Right lobe of liver (tissue), 6 donors: ENCODE measurements around the gene GRIK1. TPM values are rescaled to one million over a fixed set of nuclear protein-coding genes. Genes with fewer than 3 reads are reported as not detected.
A peak's percentile ranks its signal among the peaks of the same experiment; 100 is the strongest.

Experiments used
- ATAC-seq, 4 donors: fragments of 200-7000 bp; cut with Tn5 transposase; one replicate each; pipeline ENCODE4 v1.9.1; 2020; ENCODE audit warnings: mild to moderate bottlenecking in 4 of 4, moderate library complexity in 4 of 4
- DNase-seq, 3 donors: peaks; one replicate each; pipeline ENCODE4 v3.0.0-alpha.2; 2020
- H3K27ac ChIP-seq, 3 donors: fragments of 200-600 bp; one replicate each; pipeline ENCODE4 v1.8.0; 2022
- H3K27me3 ChIP-seq, 2 donors: fragments of 200-600 bp; one replicate each; pipeline ENCODE4 v1.8.0; 2022
- H3K36me3 ChIP-seq, 4 donors: fragments of 200-600 bp; sonication (generic) in 1 of 4; one replicate each; pipeline versions ENCODE4 v1.5.1 to v1.8.0; 2017 to 2022; ENCODE audit warnings: control low read depth in 1 of 4
- H3K4me1 ChIP-seq, 4 donors: fragments of 200-600 bp; sonication (generic) in 1 of 4; one replicate each; pipeline versions ENCODE4 v1.5.1 to v1.8.0; 2017 to 2022; ENCODE audit warnings: control low read depth in 1 of 4
- H3K4me3 ChIP-seq, 3 donors: fragments of 200-600 bp; one replicate each; pipeline ENCODE4 v1.8.0; 2022
- H3K9me3 ChIP-seq, 4 donors: fragments of 200-600 bp; sonication (generic) in 1 of 4; one replicate each; pipeline versions ENCODE4 v1.5.1 to v1.8.0; 2017 to 2022; ENCODE audit warnings: control low read depth in 1 of 4
- CTCF ChIP-seq, 4 donors: fragments of 200-600 bp in 3 of 4; fragments of 450-650 bp in 1 of 4; IDR thresholded peaks; one replicate each; pipeline versions ENCODE4 v1.5.1 to v1.8.0; 2016 to 2022; ENCODE audit warnings: antibody characterized with exemption in 4 of 4, mild to moderate bottlenecking in 2 of 4
- POLR2A ChIP-seq: fragments of 450-650 bp; IDR thresholded peaks from one replicate; pipeline ENCODE4 v1.6.1; 2017; ENCODE audit warnings: antibody characterized with exemption, mild to moderate bottlenecking
- WGBS: methylation state at CpG from one replicate; pipeline ENCODE4 v1.1.6; 2018; ENCODE audit warnings: low coverage, low lambda C conversion rate; ENCODE audit not compliant: insufficient coverage; ENCODE audit errors: missing lambda C conversion rate; 5-methylcytosine and 5-hydroxymethylcytosine counted together
- intact Hi-C, 2 donors: fragments of 100-400 bp; cut with DNase I; formaldehyde crosslinking; loops; one replicate each; pipeline versions ENCODE4 v1.11.2 to v1.14.1; 2022
- total RNA-seq, 6 experiments: library from RNA; depleted of rRNA in 2 of 6; stranded (reverse); fragments of >200 nt in 2 of 6; fragmentation: NEBNext Ultra II Directional in 3 of 6; extraction: Animal tissue kit (Norgen Biotek cat#: 25700) in 3 of 6; gene quantifications; one replicate each; pipeline versions ENCODE4 v1.1.0 to v1.2.4, GENCODE V29; 2016 to 2023
- donor health status: DM: no; HTN: yes; CAD: no.
- donor health status: DM: no; HTN: no; CAD: no.
- donor health status: DM: no; HTN: no; CAD: no.
- donor health status: DM: no; HTN: yes; CAD: no.
- donor health status: DM: no; HTN: yes; CAD: no.

The GRIK1 gene
- total RNA-seq, 6 experiments from 2014 or later, result not detected

- H3K4me1 ChIP-seq, result no peaks in the 10 kb centered on the region
- no peak for DNase-seq
- H3K9me3 ChIP-seq, result no peaks in the 10 kb centered on the region
- H3K27ac ChIP-seq, result no peak overlapping the region
- peak in 1 of 4 donors; percentile 32 for ATAC-seq
- H3K27me3 ChIP-seq, result no peaks in the 10 kb centered on the region
- no peaks in the 10 kb centered on the region for H3K36me3 ChIP-seq
- H3K4me3 ChIP-seq, result no peak overlapping the region
- no peak for TF ChIP-seq POLR2A
- TF ChIP-seq CTCF (IDR thresholded peaks at IDR 0.05), result no peak
- intact Hi-C loops, result no loop called here
- WGBS, result 15% methylated on average over 4 of the region's 11 CpGs
Measured at GRCh38 chr21:29938776-29939103, 1.1 kb downstream of the GRIK1 start.

GRCh38 chr21:29933088-29933487 lies 6.7 kb downstream of the GRIK1 start:
- DNase-seq (no peak), ATAC-seq (no peak)
- TF ChIP-seq POLR2A (no peak), CTCF (IDR thresholded peaks at IDR 0.05) (no peak)
- Histone ChIP-seq H3K27me3 (no peaks in the 10 kb centered on the region), H3K4me3 (no peak overlapping the region), H3K9me3 (no peaks in the 10 kb centered on the region), H3K36me3 (no peaks in the 10 kb centered on the region), H3K4me1 (no peaks in the 10 kb centered on the region), H3K27ac (no peak overlapping the region)
- intact Hi-C loops, result no loop called here
- WGBS, result 42% methylated on average over 3 of the region's 3 CpGs

- no peaks in the 10 kb centered on the region for H3K27me3 ChIP-seq
- ATAC-seq (no peak), DNase-seq (no peak)
- H3K4me1 ChIP-seq, result no peaks in the 10 kb centered on the region
- TF ChIP-seq CTCF (IDR thresholded peaks at IDR 0.05), result no peak
- TF ChIP-seq POLR2A, result no peak
- H3K9me3 ChIP-seq, result no peaks in the 10 kb centered on the region
- H3K27ac ChIP-seq, result no peak overlapping the region
- H3K4me3 ChIP-seq, result no peak overlapping the region
- H3K36me3 ChIP-seq, result no peaks in the 10 kb centered on the region
- 43% methylated on average over 4 of the region's 4 CpGs for WGBS
- intact Hi-C loops, result no loop called here
Measured at GRCh38 chr21:29928537-29928936, 11.3 kb downstream of the GRIK1 start.

- 82% methylated on average over 1 of the region's 1 CpG for WGBS
- Histone ChIP-seq H3K27ac (no peak overlapping the region), H3K27me3 (no peaks in the 10 kb centered on the region), H3K9me3 (no peaks in the 10 kb centered on the region), H3K4me3 (no peak overlapping the region), H3K4me1 (no peaks in the 10 kb centered on the region), H3K36me3 (no peaks in the 10 kb centered on the region)
- DNase-seq (no peak), ATAC-seq (no peak)
- TF ChIP-seq POLR2A (no peak), CTCF (IDR thresholded peaks at IDR 0.05) (no peak)
- intact Hi-C loops, result no loop called here
Measured at GRCh38 chr21:29920938-29921337, 18.9 kb downstream of the GRIK1 start.

- Histone ChIP-seq H3K36me3 (no peaks in the 10 kb centered on the region), H3K4me1 (no peaks in the 10 kb centered on the region), H3K27me3 (no peaks in the 10 kb centered on the region), H3K27ac (no peak overlapping the region), H3K9me3 (no peaks in the 10 kb centered on the region), H3K4me3 (no peak overlapping the region)
- no CpG with 5 or more reads among the region's 2 CpGs for WGBS
- DNase-seq, result no peak
- TF ChIP-seq CTCF (IDR thresholded peaks at IDR 0.05) (no peak), POLR2A (no peak)
- no peak for ATAC-seq
- intact Hi-C loops, result no loop called here
Measured at GRCh38 chr21:29914326-29914725, 25.5 kb downstream of the GRIK1 start.
